Liver (tissue), 3 donors: ENCODE measurements around the gene IQCK.

Experiments
- CTCF ChIP-seq: fragments of 150-350 bp; IDR thresholded peaks from 2 replicates; pipeline ENCODE4 v1.5.1; 2017; ENCODE audit warnings: improper control_type of control experiment, low read depth, low read length; ENCODE audit not compliant: missing input control
- EGR1 ChIP-seq, 2 donors: IDR thresholded peaks; 2 replicates each; pipeline ENCODE4 v1.6.1; 2016 to 2018; ENCODE audit warnings: antibody characterized with exemption in 2 of 2, low read depth in 2 of 2
- FOXA1 ChIP-seq: IDR thresholded peaks from 2 replicates; pipeline ENCODE4 v1.6.1; 2016; ENCODE audit warnings: antibody characterized with exemption
- GABPA ChIP-seq, 2 donors: IDR thresholded peaks in 1 of 2; conservative IDR thresholded peaks in 1 of 2; 2 replicates each; pipeline ENCODE4 v1.6.1; 2016; ENCODE audit warnings: antibody characterized with exemption in 2 of 2, mild to moderate bottlenecking in 1 of 2, moderate library complexity in 1 of 2
- JUND ChIP-seq, 2 donors: IDR thresholded peaks; 2 replicates each; pipeline ENCODE4 v1.6.1; 2016; ENCODE audit warnings: antibody characterized with exemption in 2 of 2
- MAX ChIP-seq: IDR thresholded peaks from 2 replicates; pipeline ENCODE4 v1.6.1; 2016; ENCODE audit warnings: antibody characterized with exemption
- NR2F2 ChIP-seq: IDR thresholded peaks from 2 replicates; pipeline ENCODE4 v1.6.1; 2016; ENCODE audit warnings: antibody characterized with exemption
- RAD21 ChIP-seq, 2 donors: IDR thresholded peaks; 2 replicates each; pipeline ENCODE4 v1.6.1; 2016; ENCODE audit warnings: antibody characterized with exemption in 2 of 2, mild to moderate bottlenecking in 2 of 2
- REST ChIP-seq: IDR thresholded peaks from 2 replicates; pipeline ENCODE4 v1.6.1; 2016; ENCODE audit warnings: antibody characterized with exemption, mild to moderate bottlenecking
- RXRA ChIP-seq, 2 donors: IDR thresholded peaks; 2 replicates each; pipeline ENCODE4 v1.6.1; 2017 to 2018; ENCODE audit warnings: antibody characterized with exemption in 2 of 2, mild to moderate bottlenecking in 1 of 2
- SP1 ChIP-seq: IDR thresholded peaks from 2 replicates; pipeline ENCODE4 v1.6.1; 2018; ENCODE audit warnings: antibody characterized with exemption, mild to moderate bottlenecking
- TAF1 ChIP-seq: conservative IDR thresholded peaks from 2 replicates; pipeline ENCODE4 v1.6.1; 2016; ENCODE audit warnings: antibody characterized with exemption, mild to moderate bottlenecking
- YY1 ChIP-seq: IDR thresholded peaks from 2 replicates; pipeline ENCODE4 v1.6.1; 2016; ENCODE audit warnings: antibody characterized with exemption, mild to moderate bottlenecking
- ZBTB33 ChIP-seq: IDR thresholded peaks from 2 replicates; pipeline ENCODE4 v1.6.1; 2016; ENCODE audit warnings: antibody characterized with exemption
- donor health status: healthy.
- donor health status: healthy.

GRCh38 chr16:19883296-19883965, 165.4 kb downstream of the IQCK start:
- no peak for TF ChIP-seq TAF1
- no peak for TF ChIP-seq YY1
- no peak for TF ChIP-seq NR2F2
- TF ChIP-seq CTCF = no peak
- no peak for TF ChIP-seq RAD21 (IDR thresholded peaks at IDR 0.05)
- no peak for TF ChIP-seq JUND (IDR thresholded peaks at IDR 0.05)
- TF ChIP-seq FOXA1 = no peak
- TF ChIP-seq REST = no peak
- no peak for TF ChIP-seq GABPA (IDR thresholded peaks at IDR 0.05 in 1 of 2, conservative IDR thresholded peaks at IDR 0.05 in 1 of 2)
- no peak for TF ChIP-seq MAX
- TF ChIP-seq RXRA (IDR thresholded peaks at IDR 0.05) = no peak
- TF ChIP-seq ZBTB33 = no peak
- no peak for TF ChIP-seq SP1
- no peak for TF ChIP-seq EGR1 (IDR thresholded peaks at IDR 0.05; ENCODE audit: low read depth in 2 of 2)
